ENCODE measurements around the gene TP63. TPM values are rescaled to one million over a fixed set of nuclear protein-coding genes. Genes with fewer than 3 reads are reported as not detected.
"Not testable (repeated sequence)": the region's sequence is repeated elsewhere in the genome, so short reads cannot be mapped to it uniquely, and the experiment has no call there.

Gene TP63
- total RNA-seq, 4 donors from 2014 or later, result not detected

DNA sequence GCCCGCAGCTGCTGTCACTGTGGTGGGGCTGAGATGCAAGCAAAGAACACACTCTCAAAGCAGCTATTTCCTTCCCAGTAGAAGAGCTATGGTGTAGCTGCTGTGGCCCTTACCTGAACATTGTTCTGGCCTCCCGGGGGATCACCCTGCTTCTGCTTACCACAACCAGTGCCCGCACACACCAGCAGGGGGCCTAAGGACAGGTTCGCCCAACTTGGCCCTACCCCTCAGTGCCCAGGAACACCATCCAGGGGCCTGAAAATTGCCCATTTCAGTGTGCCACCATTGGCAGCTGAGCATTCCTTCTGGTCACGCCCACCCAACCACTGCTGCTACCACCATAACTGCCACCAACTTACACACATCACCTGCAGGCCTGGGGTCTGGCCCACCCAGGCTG lies 113.0 kb downstream of the TP63 start:
- TF ChIP-seq, protein P1, sequence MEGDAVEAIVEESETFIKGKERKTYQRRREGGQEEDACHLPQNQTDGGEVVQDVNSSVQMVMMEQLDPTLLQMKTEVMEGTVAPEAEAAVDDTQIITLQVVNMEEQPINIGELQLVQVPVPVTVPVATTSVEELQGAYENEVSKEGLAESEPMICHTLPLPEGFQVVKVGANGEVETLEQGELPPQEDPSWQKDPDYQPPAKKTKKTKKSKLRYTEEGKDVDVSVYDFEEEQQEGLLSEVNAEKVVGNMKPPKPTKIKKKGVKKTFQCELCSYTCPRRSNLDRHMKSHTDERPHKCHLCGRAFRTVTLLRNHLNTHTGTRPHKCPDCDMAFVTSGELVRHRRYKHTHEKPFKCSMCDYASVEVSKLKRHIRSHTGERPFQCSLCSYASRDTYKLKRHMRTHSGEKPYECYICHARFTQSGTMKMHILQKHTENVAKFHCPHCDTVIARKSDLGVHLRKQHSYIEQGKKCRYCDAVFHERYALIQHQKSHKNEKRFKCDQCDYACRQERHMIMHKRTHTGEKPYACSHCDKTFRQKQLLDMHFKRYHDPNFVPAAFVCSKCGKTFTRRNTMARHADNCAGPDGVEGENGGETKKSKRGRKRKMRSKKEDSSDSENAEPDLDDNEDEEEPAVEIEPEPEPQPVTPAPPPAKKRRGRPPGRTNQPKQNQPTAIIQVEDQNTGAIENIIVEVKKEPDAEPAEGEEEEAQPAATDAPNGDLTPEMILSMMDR (IDR thresholded peaks at IDR 0.05), result no peak
- TF ChIP-seq EP300 (IDR thresholded peaks at IDR 0.05; ENCODE audit: low read depth), result no peak
- TF ChIP-seq POLR2AphosphoS5 (IDR thresholded peaks at IDR 0.05), result no peak
- no peak for TF ChIP-seq POLR2A (IDR thresholded peaks at IDR 0.05)
- Histone ChIP-seq H3K36me3 (no peaks in the 10 kb centered on the region), H3K4me1 (no peaks in the 10 kb centered on the region), H3K9me3 (peaks cover 6 to 9% of the 10 kb centered on the region in 2 donors), H3K27ac (no peak overlapping the region), H3K4me3 (no peak overlapping the region), H3K27me3 (no peaks in the 10 kb centered on the region)
- 95% methylated on average over 5 of the region's 5 CpGs; no CpG with 5 or more reads in 1 of the 2 donors for WGBS, 2 donors (ENCODE audit: low coverage in 1 of 2)
- in situ Hi-C loops (cut with MboI; ENCODE audit: low pct_ligation_motif_present in 1 of 4, low pct_unique_long_range_greater_than_20kb in 1 of 4, low sequenced_read_pairs in 3 of 4) (no loop called here), intact Hi-C loops (cut with DNase I; ENCODE audit: low total_unique reads) (no loop called here)
- DNase-seq, result no peak

DNA sequence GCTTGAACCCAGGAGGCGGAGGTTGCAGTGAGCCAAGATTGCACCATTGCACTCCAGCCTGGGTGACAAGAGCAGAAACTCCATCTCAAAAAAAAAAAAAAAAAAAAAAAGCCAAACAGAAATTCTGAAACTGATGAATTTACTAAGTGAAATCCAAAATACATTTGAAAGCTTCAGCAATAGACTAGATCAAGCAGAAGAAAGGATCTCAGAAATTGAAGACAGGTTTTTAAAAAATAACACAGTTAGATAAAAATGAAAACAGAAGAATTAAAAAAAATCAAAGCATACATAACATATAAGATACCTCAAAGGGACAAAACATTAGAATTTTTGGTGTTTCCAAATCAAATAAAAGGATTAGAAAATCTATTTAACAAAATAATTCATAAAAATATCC lies 114.4 kb downstream of the TP63 start:
- no peaks in the 10 kb centered on the region for H3K4me1 ChIP-seq
- in situ Hi-C loops (cut with MboI; ENCODE audit: low pct_ligation_motif_present in 1 of 4, low pct_unique_long_range_greater_than_20kb in 1 of 4, low sequenced_read_pairs in 3 of 4), result no loop called here
- no peak for TF ChIP-seq POLR2AphosphoS5 (IDR thresholded peaks at IDR 0.05)
- no peak for TF ChIP-seq EP300 (IDR thresholded peaks at IDR 0.05; ENCODE audit: low read depth)
- peaks cover 6 to 9% of the 10 kb centered on the region in 2 donors for H3K9me3 ChIP-seq
- no peak overlapping the region for H3K27ac ChIP-seq
- no peak overlapping the region for H3K4me3 ChIP-seq
- intact Hi-C loops (cut with DNase I; ENCODE audit: low total_unique reads), result no loop called here
- 90 to 100% methylated on average over 1 of the region's 1 CpG for WGBS, 2 donors (ENCODE audit: low coverage in 1 of 2)
- H3K36me3 ChIP-seq, result no peaks in the 10 kb centered on the region
- no peaks in the 10 kb centered on the region for H3K27me3 ChIP-seq
- DNase-seq, result no peak

DNA sequence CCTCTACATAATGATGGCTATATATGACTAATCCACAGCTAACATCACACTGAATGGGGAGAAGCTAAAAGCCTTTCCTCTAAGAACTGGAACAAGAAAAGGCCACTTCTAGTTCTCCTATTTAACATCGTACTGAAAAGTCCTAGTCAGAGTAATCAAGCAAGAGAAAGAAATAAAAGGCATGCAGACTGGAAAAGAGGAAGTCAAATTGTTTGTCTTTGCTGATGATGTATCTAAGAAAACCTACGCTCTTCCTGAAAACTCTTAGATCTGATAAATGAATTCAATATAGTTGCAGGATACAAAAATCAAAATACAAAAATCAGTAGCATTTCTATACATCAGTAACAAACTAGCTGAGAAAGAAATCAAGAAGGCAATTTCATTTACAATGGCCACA lies 116.9 kb downstream of the TP63 start:
- 64 to 75% methylated on average over 2 of the region's 2 CpGs for WGBS, 2 donors (ENCODE audit: low coverage in 1 of 2)
- Histone ChIP-seq H3K4me1 (no peaks in the 10 kb centered on the region), H3K36me3 (no peaks in the 10 kb centered on the region), H3K27ac (no peak overlapping the region), H3K9me3 (peaks cover 6 to 9% of the 10 kb centered on the region in 2 donors), H3K4me3 (no peak overlapping the region), H3K27me3 (no peaks in the 10 kb centered on the region)
- in situ Hi-C loops (cut with MboI; ENCODE audit: low pct_ligation_motif_present in 1 of 4, low pct_unique_long_range_greater_than_20kb in 1 of 4, low sequenced_read_pairs in 3 of 4), result no loop called here
- intact Hi-C loops (cut with DNase I; ENCODE audit: low total_unique reads), result no loop called here
- no peak for DNase-seq
- no peak for TF ChIP-seq POLR2AphosphoS5 (IDR thresholded peaks at IDR 0.05)
- no peak for TF ChIP-seq POLR2A (IDR thresholded peaks at IDR 0.05)
- TF ChIP-seq, protein P1 (IDR thresholded peaks at IDR 0.05), result no peak
- no peak for TF ChIP-seq EP300 (IDR thresholded peaks at IDR 0.05; ENCODE audit: low read depth)

DNA sequence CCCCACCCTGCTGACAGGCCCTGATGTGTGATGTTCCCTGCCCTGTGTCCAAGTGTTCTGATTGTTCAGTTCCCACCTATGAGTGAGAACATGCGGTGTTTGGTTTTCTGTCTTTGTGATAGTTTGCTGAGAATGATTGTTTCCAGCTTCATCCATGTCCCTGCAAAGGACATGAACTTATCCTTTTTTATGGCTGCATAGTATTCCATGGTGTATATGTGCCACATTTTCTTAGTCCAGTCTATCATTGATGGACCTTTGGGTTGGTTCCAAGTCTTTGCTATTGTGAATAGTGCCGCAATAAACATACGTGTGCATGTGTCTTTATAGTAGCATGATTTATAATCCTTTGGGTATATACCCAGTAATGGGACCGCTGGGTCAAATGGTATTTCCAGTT lies 119.8 kb downstream of the TP63 start:
- H3K4me3 ChIP-seq; in situ Hi-C loops (cut with MboI; ENCODE audit: low pct_ligation_motif_present in 1 of 4, low pct_unique_long_range_greater_than_20kb in 1 of 4, low sequenced_read_pairs in 3 of 4); DNase-seq: not testable (repeated sequence)

DNA sequence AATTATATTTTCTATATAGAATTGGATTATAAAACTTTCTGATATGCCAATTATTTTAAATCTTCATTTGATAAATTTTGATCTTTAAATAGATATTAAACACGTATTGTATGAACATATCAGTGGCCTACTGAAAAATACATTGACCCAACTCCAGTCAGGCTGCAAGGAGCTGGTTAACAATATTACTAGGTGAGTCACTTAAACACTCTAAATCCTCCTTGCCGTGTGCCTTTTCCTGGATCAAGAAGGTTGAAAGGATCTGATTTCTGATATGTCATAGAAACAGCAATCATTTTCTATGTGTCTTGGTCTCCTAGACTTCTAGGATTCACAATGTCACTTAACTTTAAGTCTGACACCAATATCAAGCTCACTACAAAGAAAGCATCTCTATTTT lies 123.2 kb downstream of the TP63 start:
- Histone ChIP-seq H3K4me1 (no peaks in the 10 kb centered on the region), H3K27ac (no peak overlapping the region), H3K27me3 (no peaks in the 10 kb centered on the region), H3K9me3 (no peaks in the 10 kb centered on the region), H3K4me3 (no peak overlapping the region), H3K36me3 (no peaks in the 10 kb centered on the region)
- no peak for DNase-seq
- TF ChIP-seq POLR2AphosphoS5 (IDR thresholded peaks at IDR 0.05) (no peak), EP300 (IDR thresholded peaks at IDR 0.05; ENCODE audit: low read depth) (no peak), POLR2A (IDR thresholded peaks at IDR 0.05) (no peak)
- TF ChIP-seq, protein P1 (IDR thresholded peaks at IDR 0.05), result no peak
- in situ Hi-C loops (cut with MboI; ENCODE audit: low pct_ligation_motif_present in 1 of 4, low pct_unique_long_range_greater_than_20kb in 1 of 4, low sequenced_read_pairs in 3 of 4), result no loop called here
- intact Hi-C loops (cut with DNase I; ENCODE audit: low total_unique reads), result no loop called here
- 58 to 70% methylated on average over 2 of the region's 2 CpGs for WGBS, 2 donors (ENCODE audit: low coverage in 1 of 2)

More for the DNA sequence above, 119.8 kb downstream of the TP63 start:
- WGBS, 2 donors (ENCODE audit: low coverage in 1 of 2), result 96 to 98% methylated on average over 4 of the region's 4 CpGs
- H3K9me3 ChIP-seq; H3K27me3 ChIP-seq; H3K4me1 ChIP-seq; H3K27ac ChIP-seq; intact Hi-C loops (cut with DNase I; ENCODE audit: low total_unique reads); H3K36me3 ChIP-seq: not testable (repeated sequence)
